Measurements from ENCODE around the gene CNOT2. TPM values are rescaled to one million over a fixed set of nuclear protein-coding genes. Genes with fewer than 3 reads are reported as not detected.

CNOT2 gene
- total and polyA plus RNA-seq, 2 donors (not counting 1 experiment from before 2014, with no cell fraction given): 65.0 to 120 TPM

GRCh38 chr12:70197345-70197744 lies 45.9 kb upstream of the CNOT2 start:
- Mint-ChIP-seq H3K27ac (no peak overlapping the region), H3K27me3 (no peaks in the 10 kb centered on the region), H3K4me1 (no peaks in the 10 kb centered on the region), H3K4me3 (no peak overlapping the region), H3K9me3 (ENCODE audit: insufficient read depth) (no peaks in the 10 kb centered on the region)
- TF ChIP-seq CTCF (IDR thresholded peaks at IDR 0.05) (no peak), EZH2 (IDR thresholded peaks at IDR 0.05; ENCODE audit: borderline replicate concordance, insufficient read depth, low read depth, low read length, poor library complexity, severe bottlenecking) (no peak)
- no peaks in the 10 kb centered on the region for H3K36me3 ChIP-seq (replicated peaks in 1 of 2; ENCODE audit: control extremely low read depth in 1 of 2, control insufficient read depth in 1 of 2, extremely low read depth in 1 of 2, insufficient read depth in 2 of 2, low read length in 1 of 2)
- CTCF ChIA-PET: no interaction called here
- H3K4me3 ChIP-seq (ENCODE audit: control extremely low read depth in 1 of 5, extremely low read depth in 1 of 5, insufficient read depth in 1 of 5, low read depth in 2 of 5, low read length in 4 of 5): no peak overlapping the region
- DNase-seq (no peak), ATAC-seq (ENCODE audit: low read depth) (no peak)
- POLR2A ChIA-PET: no interaction called here
- no peak overlapping the region for H3K27ac ChIP-seq (ENCODE audit: low read length in 2 of 2)
- intact Hi-C loops (cut with micrococcal nuclease): no loop called here
- H3K27me3 ChIP-seq (replicated peaks in 1 of 4; ENCODE audit: control extremely low read depth in 1 of 4, control insufficient read depth in 3 of 4, insufficient read depth in 4 of 4, low read length in 3 of 4): no peaks in the 10 kb centered on the region
- no peaks in the 10 kb centered on the region for H3K79me2 ChIP-seq (ENCODE audit: control insufficient read depth, insufficient read depth, low read length)
- H4K20me1 ChIP-seq (ENCODE audit: control insufficient read depth, insufficient read depth, low read length, poor library complexity, severe bottlenecking): no peaks in the 10 kb centered on the region
- H3K4me2 ChIP-seq (replicated peaks; ENCODE audit: low read depth, low read length, poor library complexity, severe bottlenecking): no peak overlapping the region
- no peaks in the 10 kb centered on the region for H3K9me3 ChIP-seq (ENCODE audit: control extremely low read depth in 1 of 3, control insufficient read depth in 2 of 3, insufficient read depth in 1 of 3, low read length in 2 of 3)
- H2AFZ ChIP-seq (ENCODE audit: insufficient read depth, low read depth, low read length, poor library complexity, severe bottlenecking): no peak overlapping the region
- no peaks in the 10 kb centered on the region for H3K4me1 ChIP-seq (ENCODE audit: control insufficient read depth in 2 of 2, insufficient read depth in 2 of 2, low read length in 2 of 2)
- H3K9ac ChIP-seq (ENCODE audit: low read length): no peak overlapping the region

- H3K4me1 ChIP-seq (ENCODE audit: control insufficient read depth in 2 of 2, insufficient read depth in 2 of 2, low read length in 2 of 2): no peaks in the 10 kb centered on the region
- H3K4me3 ChIP-seq (ENCODE audit: control extremely low read depth in 1 of 5, extremely low read depth in 1 of 5, insufficient read depth in 1 of 5, low read depth in 2 of 5, low read length in 4 of 5): no peak overlapping the region
- Mint-ChIP-seq H3K4me1 (no peaks in the 10 kb centered on the region), H3K27me3 (no peaks in the 10 kb centered on the region), H3K4me3 (no peak overlapping the region), H3K27ac (no peak overlapping the region), H3K9me3 (ENCODE audit: insufficient read depth) (peaks cover 11% of the 10 kb centered on the region)
- no peaks in the 10 kb centered on the region for H3K27me3 ChIP-seq (replicated peaks in 1 of 4; ENCODE audit: control extremely low read depth in 1 of 4, control insufficient read depth in 3 of 4, insufficient read depth in 4 of 4, low read length in 3 of 4)
- no peak overlapping the region for H2AFZ ChIP-seq (ENCODE audit: insufficient read depth, low read depth, low read length, poor library complexity, severe bottlenecking)
- DNase-seq (no peak), ATAC-seq (ENCODE audit: low read depth) (no peak)
- ChIA-PET POLR2A (no interaction called here), CTCF (no interaction called here)
- H3K9ac ChIP-seq (ENCODE audit: low read length): no peak overlapping the region
- H3K36me3 ChIP-seq (replicated peaks in 1 of 2; ENCODE audit: control extremely low read depth in 1 of 2, control insufficient read depth in 1 of 2, extremely low read depth in 1 of 2, insufficient read depth in 2 of 2, low read length in 1 of 2): no peaks in the 10 kb centered on the region
- H3K4me2 ChIP-seq (replicated peaks; ENCODE audit: low read depth, low read length, poor library complexity, severe bottlenecking): no peak overlapping the region
- intact Hi-C loops (cut with micrococcal nuclease): no loop called here
- H3K79me2 ChIP-seq (ENCODE audit: control insufficient read depth, insufficient read depth, low read length): no peaks in the 10 kb centered on the region
- TF ChIP-seq EZH2 (IDR thresholded peaks at IDR 0.05; ENCODE audit: borderline replicate concordance, insufficient read depth, low read depth, low read length, poor library complexity, severe bottlenecking) (no peak), CTCF (IDR thresholded peaks at IDR 0.05) (no peak)
- no peaks in the 10 kb centered on the region for H4K20me1 ChIP-seq (ENCODE audit: control insufficient read depth, insufficient read depth, low read length, poor library complexity, severe bottlenecking)
- H3K27ac ChIP-seq (ENCODE audit: low read length in 2 of 2): no peak overlapping the region
- peaks cover 9 to 30% (median 28%) of the 10 kb centered on the region in 3 donors for H3K9me3 ChIP-seq (ENCODE audit: control extremely low read depth in 1 of 3, control insufficient read depth in 2 of 3, insufficient read depth in 1 of 3, low read length in 2 of 3)
These were observed 29.5 kb upstream of the CNOT2 start for GRCh38 chr12:70213707-70214106.

Data from B cell (primary cell).